Stimulated activated CD8-positive, alpha-beta memory T cell treated with anti-CD3 and anti-CD28 coated beads, Interleukin-4, amount 100 ng/mL, for 1 hour (primary cell): ENCODE data around the gene DSG2.

Experiments
- DNase-seq, 2 donors: peaks; one replicate each; pipeline ENCODE4 v3.0.0-alpha.2; 2020; ENCODE audit warnings: low read depth in 2 of 2, low spot score in 1 of 2

DSG2 gene

DNA sequence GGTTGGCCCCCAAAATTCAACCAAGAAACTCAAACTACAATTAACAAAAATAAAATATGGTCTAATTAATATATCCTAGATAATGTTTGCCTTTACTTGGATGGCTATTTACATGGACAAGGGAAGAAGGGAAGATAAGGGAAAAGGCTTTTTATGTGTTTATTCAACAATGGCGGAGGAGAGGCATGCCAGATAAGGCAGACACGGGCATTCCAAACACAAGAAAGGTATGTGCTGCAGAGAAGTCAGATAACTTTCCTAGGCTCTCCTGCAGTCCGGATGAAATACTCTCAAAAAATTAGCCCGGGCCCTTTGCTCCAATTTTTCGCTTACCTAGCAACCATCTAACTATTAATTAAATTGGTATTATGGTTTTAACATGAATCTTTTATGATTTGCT, 88.6 kb downstream of the DSG2 start:
- DNase-seq: no peak

DNA sequence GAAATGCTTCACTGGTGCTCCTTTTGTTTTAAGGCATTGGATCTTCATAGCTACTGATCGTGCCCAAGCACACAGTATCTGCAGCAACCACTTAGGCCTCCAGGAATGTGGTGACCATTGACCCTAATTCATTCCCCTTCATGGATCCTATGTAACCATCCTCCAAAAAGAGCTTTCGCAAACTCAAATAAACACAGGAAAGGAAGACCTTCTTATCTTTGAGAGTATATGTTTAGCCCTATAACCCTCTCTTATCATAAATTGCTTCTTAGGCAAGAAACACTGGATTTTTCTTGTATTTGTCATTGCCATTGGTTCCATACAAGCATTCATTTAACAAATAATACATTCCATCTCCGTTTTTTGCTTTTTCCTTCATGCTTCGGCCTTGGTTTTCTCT, 89.6 kb downstream of the DSG2 start:
- no peak for DNase-seq

DNA sequence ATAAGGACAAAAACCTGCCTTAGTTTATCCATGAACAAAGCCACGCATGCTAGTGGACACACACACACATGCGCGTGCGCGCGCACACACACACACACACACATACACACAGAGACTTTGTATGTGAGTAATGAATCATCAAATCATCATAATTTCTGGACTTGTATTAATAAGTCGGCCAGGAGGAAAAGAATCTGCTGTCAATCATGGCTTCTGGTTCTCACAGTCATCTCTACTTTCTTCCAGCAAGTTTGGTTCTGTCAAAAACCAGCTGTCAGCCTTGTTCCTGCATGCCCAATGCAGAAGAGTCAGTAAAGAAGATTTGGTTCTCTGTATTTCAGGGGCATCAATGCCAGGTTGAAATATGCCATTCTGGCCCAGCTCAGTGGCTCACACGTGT, 92.6 kb downstream of the DSG2 start:
- no peak for DNase-seq

GRCh38 chr18:31591113-31591512, 93.1 kb downstream of the DSG2 start:
- no peak for DNase-seq

GRCh38 chr18:31591628-31592027, 93.7 kb downstream of the DSG2 start, which contains the start of gene TTR:
TSS of gene TTR (plus strand) at chr18:31591877. CDS start at chr18:31591903, 26 bp downstream.
- no peak for DNase-seq

GRCh38 chr18:31592506-31593157, 94.7 kb downstream of the DSG2 start:
- DNase-seq: no peak

- DNase-seq: no peak
These were observed 97.3 kb downstream of the DSG2 start for GRCh38 chr18:31595121-31595771.

DNA sequence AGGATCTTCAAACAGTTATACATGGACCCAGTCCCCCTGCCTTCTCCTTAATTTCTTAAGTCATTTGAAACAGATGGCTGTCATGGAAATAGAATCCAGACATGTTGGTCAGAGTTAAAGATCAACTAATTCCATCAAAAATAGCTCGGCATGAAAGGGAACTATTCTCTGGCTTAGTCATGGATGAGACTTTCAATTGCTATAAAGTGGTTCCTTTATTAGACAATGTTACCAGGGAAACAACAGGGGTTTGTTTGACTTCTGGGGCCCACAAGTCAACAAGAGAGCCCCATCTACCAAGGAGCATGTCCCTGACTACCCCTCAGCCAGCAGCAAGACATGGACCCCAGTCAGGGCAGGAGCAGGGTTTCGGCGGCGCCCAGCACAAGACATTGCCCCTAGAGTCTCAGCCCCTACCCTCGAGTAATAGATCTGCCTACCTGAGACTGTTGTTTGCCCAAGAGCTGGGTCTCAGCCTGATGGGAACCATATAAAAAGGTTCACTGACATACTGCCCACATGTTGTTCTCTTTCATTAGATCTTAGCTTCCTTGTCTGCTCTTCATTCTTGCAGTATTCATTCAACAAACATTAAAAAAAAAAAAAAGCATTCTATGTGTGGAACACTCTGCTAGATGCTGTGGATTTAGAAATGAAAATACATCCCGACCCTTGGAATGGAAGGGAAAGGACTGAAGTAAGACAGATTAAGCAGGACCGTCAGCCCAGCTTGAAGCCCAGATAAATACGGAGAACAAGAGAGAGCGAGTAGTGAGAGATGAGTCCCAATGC, 98.3 kb downstream of the DSG2 start:
- DNase-seq: no peak

DNA sequence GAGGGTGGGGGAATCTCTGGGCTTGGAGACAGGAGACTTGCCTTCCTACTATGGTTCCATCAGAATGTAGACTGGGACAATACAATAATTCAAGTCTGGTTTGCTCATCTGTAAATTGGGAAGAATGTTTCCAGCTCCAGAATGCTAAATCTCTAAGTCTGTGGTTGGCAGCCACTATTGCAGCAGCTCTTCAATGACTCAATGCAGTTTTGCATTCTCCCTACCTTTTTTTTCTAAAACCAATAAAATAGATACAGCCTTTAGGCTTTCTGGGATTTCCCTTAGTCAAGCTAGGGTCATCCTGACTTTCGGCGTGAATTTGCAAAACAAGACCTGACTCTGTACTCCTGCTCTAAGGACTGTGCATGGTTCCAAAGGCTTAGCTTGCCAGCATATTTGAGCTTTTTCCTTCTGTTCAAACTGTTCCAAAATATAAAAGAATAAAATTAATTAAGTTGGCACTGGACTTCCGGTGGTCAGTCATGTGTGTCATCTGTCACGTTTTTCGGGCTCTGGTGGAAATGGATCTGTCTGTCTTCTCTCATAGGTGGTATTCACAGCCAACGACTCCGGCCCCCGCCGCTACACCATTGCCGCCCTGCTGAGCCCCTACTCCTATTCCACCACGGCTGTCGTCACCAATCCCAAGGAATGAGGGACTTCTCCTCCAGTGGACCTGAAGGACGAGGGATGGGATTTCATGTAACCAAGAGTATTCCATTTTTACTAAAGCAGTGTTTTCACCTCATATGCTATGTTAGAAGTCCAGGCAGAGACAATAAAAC, 100.2 kb downstream of the DSG2 start:
- DNase-seq: no peak
